IPS-NIHi7 (cell line): ENCODE data around the gene GLT1D1.

Source experiments
- DNase-seq: peaks from one replicate; pipeline ENCODE4 v3.0.0; 2012; ENCODE audit warnings: mixed read lengths; ENCODE audit errors: extremely low spot score

Gene GLT1D1

GRCh38 chr12:129002427-129002826, 149.1 kb downstream of the GLT1D1 start:
- DNase-seq = no peak

GRCh38 chr12:129005416-129005815, 152.1 kb downstream of the GLT1D1 start:
- DNase-seq = no peak

- no peak for DNase-seq
These were observed 152.6 kb downstream of the GLT1D1 start for GRCh38 chr12:129005829-129006228.

- no peak for DNase-seq
These were observed 156.8 kb downstream of the GLT1D1 start for GRCh38 chr12:129009833-129010622.

- no peak for DNase-seq
These were observed 162.9 kb downstream of the GLT1D1 start for GRCh38 chr12:129016159-129016558.

- no peak for DNase-seq
These were observed 171.8 kb downstream of the GLT1D1 start for GRCh38 chr12:129025055-129025454.

- DNase-seq = no peak
These were observed 175.6 kb downstream of the GLT1D1 start for GRCh38 chr12:129028844-129029243.
